NCI-H1930 (cell line): ENCODE measurements around the gene SLC22A2.
"Not testable (repeated sequence)": the region's sequence is repeated elsewhere in the genome, so short reads cannot be mapped to it uniquely, and the experiment has no call there.

Source experiments
- DNase-seq, 2 experiments: peaks; one replicate each; lab custom pipeline; 2025; lab: John Stamatoyannopoulos, UW

SLC22A2 gene

DNA sequence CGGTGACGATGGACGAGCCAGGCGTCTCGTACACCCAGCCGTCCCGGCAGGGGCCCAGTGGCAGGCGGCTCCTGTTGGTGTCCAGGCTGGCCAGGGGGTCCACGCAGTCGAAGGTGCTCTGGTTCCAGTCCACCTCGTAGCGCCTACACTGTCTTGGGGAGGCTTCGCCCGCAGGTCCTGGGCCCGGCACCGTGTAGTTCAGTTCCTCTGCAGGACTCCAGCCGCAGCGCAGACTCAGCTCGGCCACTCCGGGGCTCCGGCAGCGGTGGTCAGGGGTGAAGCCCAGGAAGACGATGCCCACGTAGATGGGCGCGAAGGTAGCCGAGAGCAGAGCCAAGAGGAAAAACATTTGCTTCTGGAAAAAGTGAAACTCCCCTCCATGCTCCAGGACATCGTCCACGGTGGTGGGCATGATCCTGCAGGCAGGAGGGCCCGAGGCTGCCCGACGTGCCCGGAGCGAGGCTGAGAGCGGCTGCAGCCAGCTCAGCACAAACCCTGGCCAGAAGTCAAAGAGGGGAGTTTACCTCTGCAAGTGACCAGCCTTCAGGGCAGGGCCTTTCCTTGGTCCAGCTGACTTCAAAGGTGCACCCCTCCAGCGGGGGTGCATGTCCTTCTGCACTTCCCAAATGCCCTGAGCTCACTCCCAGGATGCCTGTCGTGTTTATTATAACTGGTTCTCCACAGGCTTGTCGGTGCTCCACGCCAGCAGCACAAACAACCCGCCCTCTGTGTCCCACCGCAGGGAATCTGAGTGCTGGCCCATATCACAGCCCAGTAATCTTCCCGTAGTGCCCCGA, at the start of gene SLC22A2:
Gene SLC22A2 (minus strand): TSS at position 476 of the 797 bp plus-strand sequence. CDS start 64 bp downstream, at position 412.
- DNase-seq, result no peak

DNA sequence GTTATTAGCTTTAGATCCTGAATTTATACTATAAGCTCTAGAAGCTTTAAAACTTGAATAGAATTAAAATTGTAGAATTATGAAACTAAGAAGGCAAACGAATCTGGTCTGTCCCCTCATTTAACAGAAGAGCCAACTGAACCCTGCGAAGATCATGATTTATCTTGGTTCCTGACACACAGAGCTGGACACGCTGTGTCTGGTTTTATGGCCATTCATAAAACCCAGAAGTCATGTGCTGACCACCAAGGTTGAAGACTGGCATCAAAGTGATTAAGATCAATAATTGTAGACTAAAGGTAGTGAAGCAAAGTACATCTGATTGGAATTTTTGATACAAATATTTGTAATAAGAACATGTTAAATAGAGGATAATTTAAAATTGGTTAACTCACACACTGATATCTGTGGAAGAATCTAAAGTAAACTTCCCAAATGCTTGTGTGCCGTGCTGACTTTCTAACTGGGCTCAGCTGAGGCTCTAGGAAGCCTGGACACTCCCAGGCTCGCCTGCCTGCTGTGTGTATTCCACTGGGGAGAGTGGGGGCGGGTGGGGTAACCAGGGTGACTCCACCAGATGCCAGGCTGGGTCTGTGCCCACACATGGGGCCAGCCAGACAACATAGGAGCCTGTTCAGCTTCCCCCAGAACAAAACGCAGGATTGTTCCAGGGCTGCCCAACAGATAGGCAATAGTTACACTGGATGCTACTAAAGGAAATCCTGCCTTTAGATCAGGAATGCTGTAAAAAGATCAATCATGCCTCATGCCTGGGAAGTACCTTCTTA, 47.5 kb upstream of the SLC22A2 start:
- DNase-seq, result no peak

DNA sequence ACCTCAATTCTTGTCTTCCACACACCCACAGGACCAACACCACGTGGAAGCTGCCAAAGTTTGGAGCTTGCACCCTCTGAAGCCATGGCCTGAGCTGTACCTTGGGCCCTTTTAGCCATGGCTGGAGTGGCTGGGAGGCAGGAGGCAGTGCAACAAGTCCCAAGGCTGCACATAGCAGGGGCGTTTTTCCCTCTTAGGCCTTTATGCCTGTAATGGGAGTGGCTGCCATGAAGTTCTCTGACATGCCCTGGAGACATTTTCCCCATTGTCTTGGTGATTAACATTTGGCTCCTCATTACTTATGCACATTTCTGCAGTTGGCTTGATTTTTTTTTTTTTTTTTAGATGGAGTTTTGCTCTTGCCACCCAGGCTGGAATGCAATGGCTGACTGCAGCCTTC, 45.2 kb upstream of the SLC22A2 start:
- DNase-seq, result no peak

DNA sequence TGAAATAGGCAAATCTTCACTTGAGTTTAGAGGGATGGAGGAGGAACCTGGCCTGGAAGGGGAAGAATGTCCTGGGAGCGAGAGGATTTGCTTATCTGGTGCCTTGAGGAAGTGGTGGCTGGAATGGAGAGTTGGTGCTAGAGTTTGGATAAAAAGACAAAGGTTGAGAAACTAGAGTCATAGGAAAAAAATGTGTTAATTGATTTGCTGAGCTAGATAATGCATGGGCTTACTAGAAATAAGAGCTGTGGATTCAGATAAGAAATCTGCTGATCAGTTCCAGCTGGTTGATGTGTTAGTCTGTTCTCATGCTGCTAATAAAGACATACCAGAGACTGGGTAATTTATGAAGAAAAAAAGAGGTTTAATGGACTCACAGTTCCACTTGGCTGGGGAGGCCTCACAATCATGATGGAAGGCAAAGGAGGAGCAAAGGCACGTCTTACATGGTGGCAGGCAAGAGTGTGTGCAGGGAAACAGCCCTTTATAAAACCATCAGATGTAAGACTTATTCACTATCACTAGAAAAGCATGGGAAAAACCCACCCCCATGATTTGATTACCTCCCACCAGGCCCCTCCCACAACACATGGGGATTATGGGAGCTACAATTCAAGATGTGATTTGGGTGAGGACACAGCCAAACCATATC, 43.9 kb upstream of the SLC22A2 start:
- DNase-seq, result not testable (repeated sequence)

DNA sequence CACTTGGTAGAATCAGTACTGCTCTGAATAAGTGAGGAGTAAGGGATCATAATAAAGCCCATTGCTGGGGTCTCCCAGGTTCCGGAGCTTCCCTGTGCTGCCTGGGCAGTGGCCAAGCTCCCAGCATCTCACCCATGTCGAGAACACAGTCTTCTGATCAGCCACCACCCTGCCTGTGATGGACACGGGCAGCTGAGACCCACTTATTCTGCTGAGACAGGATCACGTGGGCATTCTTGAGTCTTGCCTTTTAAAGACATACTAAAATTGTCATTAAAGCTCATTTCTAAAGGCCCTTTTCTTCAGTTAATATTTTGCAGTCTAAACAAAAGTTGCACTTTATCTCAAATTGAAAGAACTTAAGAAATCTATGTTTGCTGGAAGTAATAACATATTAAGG, 42.7 kb upstream of the SLC22A2 start:
- no peak for DNase-seq

DNA sequence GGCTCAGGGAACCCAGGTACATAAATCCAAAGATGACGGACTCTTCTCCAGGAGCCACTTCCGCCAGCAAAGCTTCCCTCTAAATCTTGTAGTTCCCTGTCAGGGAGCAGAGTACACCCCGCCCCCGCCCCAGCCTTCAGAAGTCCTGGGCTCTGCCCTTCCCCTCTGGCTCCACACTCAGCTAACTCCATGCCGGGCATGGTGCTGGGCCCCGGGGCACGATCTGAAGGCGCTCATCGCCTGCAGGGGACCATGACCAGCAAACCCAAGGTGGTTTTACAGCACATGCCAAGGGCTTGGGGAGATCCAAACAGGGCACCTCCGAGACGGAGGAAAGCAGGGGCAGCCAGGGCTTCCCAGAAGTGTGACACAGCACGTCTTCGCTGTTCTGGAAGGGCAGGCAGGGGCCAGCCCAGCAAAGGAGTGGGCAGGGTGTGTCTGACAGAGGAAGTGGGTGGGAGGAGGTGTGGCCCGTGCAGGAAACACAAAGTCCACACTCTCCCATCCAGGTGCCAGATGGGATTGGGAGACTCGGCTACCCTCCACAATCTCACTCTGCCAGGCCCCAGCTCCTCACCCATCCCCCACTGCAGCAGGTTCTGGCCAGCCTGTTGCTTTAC, 41.6 kb upstream of the SLC22A2 start:
- no peak for DNase-seq

- no peak for DNase-seq
Observed at GRCh38 chr6:160299559-160299958, 40.9 kb upstream of the SLC22A2 start.

- DNase-seq, result no peak
Observed at GRCh38 chr6:160298121-160298520, 39.5 kb upstream of the SLC22A2 start.

GRCh38 chr6:160297310-160297709, 38.7 kb upstream of the SLC22A2 start:
- no peak for DNase-seq

DNA sequence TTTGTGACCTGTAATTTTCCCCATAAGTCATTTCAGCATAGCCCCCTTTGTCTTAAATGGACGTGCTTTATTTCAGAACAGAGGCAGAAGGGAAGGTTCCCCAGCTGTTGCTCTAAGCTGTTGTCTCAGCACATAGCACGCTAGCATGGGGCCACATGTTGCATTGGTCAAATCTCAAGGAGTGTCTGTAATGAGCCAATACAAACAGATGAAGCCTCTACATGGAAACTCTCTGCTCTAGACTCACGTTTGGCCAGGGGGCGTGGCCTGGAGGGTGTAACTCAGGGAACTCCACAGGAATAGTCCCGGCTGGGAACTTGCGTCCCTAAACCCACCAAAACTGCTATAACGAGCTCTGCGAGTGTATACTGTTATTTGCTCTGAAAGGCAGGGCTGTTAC, 35.2 kb upstream of the SLC22A2 start:
- no peak for DNase-seq

DNA sequence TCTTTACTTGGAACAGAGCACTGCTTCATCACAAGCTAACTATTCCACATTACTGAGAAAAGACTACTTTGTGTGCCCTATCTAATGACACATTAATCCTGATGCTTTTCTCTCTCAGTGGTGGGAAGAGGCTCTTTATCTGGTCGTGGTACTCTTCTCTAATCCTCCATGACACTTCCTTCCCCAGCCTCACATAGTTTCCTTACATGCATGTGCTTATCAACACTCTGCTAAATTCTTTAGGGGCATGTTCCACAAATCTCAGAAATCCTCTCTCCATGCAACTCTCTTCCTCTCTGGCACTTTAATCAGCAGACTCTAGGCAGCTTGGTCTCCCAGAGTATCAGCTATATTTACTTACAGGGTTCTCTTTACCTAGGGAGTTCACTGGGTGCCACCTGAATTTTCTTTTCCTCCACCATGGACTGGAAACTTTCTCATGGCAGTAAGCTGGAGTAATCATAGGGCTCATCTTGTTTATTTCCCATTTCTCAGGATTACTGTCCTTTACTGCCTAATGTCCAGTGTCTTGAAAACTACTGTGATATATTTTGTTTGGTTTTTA, 27.0 kb upstream of the SLC22A2 start:
- no peak for DNase-seq

GRCh38 chr6:160284575-160284974, 26.0 kb upstream of the SLC22A2 start:
- DNase-seq, result no peak

DNA sequence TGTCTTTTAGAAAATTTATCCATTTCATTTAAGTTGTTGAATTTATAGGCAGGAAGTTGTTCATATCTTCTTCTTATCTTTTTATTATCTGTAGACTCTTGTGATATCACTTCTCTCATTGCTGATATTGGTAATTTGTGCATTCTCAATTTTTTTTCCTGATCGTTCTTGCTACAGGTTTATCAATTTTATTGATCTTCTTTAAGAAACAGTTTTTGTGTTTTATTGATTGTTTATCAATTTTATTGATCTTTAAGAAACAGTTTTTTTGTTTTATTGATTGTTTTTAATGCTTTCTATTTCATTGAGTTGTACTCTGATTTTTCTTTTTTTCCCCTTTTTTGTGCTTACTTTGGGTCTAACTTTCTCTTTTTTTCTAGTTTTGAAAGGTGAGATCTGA, 23.8 kb upstream of the SLC22A2 start:
- DNase-seq, result no peak

DNA sequence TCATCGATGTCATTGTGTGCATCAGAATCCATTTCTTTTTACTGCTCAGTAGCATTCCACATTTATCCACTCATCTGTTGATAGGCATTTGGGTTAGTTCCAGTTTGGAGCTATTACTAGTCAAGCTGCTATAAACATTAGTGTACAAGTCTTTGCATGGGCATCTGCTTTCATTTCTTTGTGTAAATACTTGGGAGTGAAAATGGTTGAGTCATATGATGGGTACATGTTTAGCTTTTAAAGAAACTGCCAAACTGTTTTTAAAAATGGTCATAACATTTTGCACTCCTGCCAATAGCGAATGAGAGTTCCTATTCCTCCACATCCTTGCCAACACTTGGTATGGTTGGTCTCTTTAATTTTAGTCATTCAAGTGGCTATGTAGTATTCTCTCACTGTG, 21.2 kb upstream of the SLC22A2 start:
- no peak for DNase-seq

DNA sequence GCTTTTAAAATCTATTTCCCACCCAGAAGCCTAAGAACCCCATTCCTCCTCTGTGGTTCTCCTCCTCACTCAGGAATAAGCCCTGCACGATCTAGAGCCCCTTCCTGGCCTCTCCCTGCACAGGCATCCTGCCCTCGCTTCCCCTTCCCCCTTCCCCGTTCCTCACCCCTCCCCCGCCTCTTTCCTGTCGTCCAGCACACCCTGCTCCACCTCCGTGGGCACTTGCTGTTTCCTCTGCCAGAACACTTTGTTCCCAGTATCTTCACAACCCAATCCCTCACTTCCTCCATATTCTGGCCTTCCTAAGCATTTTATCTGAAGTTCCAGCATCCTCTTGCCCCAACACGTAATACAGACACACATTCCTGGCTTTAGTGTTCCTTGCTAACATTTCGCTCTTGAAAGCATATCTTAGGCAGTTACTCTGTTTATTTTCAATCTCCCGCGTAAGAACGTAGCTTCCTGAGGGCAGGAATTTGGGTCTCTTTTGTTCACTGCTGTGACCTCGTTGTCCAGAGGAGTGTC, 20.2 kb upstream of the SLC22A2 start:
- no peak for DNase-seq

- no peak for DNase-seq
Observed at GRCh38 chr6:160278311-160278710, 19.7 kb upstream of the SLC22A2 start.

- DNase-seq, result no peak
Observed at GRCh38 chr6:160277546-160277945, 18.9 kb upstream of the SLC22A2 start.

DNA sequence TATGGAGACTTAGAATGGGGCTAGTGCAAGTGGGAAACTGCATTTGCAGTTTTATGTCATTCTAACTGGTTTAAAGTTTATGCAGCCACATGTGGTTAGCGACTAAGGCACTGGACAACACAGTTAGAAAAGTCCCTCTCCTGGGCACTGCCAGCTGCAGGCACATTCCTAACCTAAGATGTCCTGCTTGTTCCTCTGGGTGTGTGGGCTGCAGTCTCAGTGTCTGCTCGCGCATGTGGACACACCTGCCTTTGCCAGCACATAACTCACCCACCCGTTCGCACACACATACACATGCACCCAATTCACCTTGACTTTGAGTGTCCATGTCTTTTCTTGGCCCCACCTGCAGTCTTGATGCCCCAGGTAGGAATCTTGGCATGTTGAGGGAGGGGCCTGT, 18.5 kb upstream of the SLC22A2 start:
- no peak for DNase-seq

GRCh38 chr6:160276126-160276525, 17.5 kb upstream of the SLC22A2 start:
- no peak for DNase-seq

DNA sequence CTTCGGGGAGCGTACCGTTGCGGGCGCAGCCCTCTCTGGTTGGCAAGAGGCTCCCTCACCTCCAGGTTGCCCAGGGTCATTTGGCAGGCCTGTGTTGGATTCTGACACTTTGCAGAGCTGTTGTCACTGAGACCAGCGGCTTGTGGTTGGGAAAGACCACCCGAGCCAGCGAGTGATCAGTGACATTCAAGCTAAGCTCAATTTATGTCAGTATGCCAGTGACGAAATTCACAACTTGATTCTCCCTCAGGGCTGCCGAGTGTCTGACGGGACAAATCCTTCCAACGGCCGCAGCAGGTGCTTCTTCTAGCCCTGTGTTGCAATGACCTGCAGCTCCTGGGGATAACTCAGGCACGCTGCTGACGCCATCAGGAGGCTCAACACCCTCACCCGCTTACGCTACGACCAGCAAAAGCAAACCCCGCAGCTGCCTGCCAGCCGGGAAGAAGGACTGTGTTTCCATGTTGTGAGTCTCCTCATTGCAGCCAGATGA, 16.9 kb upstream of the SLC22A2 start:
- no peak for DNase-seq

DNA sequence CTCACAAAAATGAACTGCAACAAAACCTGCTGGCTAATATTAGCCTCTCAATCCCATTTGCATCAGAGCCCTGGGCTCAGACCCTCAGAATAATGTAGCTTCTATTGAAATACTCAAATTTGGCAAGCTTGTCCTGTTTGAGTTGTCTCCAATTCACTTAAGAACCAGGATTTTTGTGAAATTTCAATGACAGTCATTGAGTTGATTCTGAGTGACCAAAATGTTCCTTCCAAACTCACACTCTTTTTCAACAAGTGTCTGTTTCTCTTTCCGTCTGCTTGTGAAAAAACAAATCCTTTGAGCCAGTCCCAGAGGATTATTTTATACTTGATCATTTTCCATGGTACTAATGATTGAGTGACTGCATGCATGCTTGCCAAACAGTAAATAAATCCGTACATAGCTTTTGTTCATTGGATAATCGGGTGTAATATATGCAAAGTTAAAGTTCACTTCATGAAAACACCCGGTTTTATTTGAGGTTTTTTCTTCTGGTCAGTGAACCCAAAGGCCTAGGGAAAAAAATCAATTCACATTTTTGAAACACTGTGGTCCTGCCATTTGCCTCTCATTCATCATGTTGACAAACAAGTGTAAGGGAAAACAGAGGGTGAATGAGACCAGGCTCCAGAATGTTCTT, 16.4 kb upstream of the SLC22A2 start:
- no peak for DNase-seq
